HCT116 (cell line): ENCODE results near the gene H2AZ1. TPM values are rescaled to one million over a fixed set of nuclear protein-coding genes. Genes with fewer than 3 reads are reported as not detected.

Experiments
- ATAC-seq: fragments of 200-7000 bp; cut with Tn5 transposase; 2 replicates; pipeline ENCODE4 v1.9.1; 2020; ENCODE audit warnings: mild to moderate bottlenecking, moderate library complexity
- BruUV-seq: library from RNA; stranded (reverse); fragments of 400-500 nt; replicated peaks from 2 replicates; lab custom pipeline; 2021; lab: Mats Ljungman, UMichigan
- CTCF ChIA-PET: fragments of 300-600 bp; sonication (Branson Sonifier 250); formaldehyde crosslinking; loops from one replicate; lab custom pipeline; 2021; ENCODE audit warnings: antibody characterized with exemption; lab: Charles Lee
- POLR2A ChIA-PET: fragments of 300-600, 350-600 bp; sonication (Branson Sonifier 250); formaldehyde crosslinking; loops from one replicate; lab custom pipeline; 2021; ENCODE audit warnings: antibody characterized with exemption; lab: Charles Lee
- RAD21 ChIA-PET, 2 experiments: fragments of 300-600 bp; sonication (Branson Sonifier 250); formaldehyde crosslinking; loops; one replicate each; lab custom pipeline; 2023; ENCODE audit warnings: low total read pairs in 2 of 2; ENCODE audit not compliant: uncharacterized antibody in 2 of 2, unreplicated experiment in 2 of 2, low non-redundant PET in 1 of 2; lab: Charles Lee
- DNase-seq: peaks from one replicate; pipeline ENCODE4 v3.0.0-alpha.2; 2010; ENCODE audit warnings: low read depth, low spot score
- H2AFZ ChIP-seq: fragments of 200-600 bp; shearing (Covaris generic), sonication (generic); 2 replicates; pipeline ENCODE4 v1.6.1; 2017; ENCODE audit warnings: low read depth, mixed run types, mixed read lengths, antibody characterized with exemption, low read length; ENCODE audit not compliant: poor library complexity, severe bottlenecking
- H3K27ac ChIP-seq: 2 replicates; pipeline ENCODE4 v1.5.1; 2012; ENCODE audit warnings: low read depth, low read length
- H3K27me3 ChIP-seq: fragments of 200-600 bp; sonication (generic); 2 replicates; pipeline ENCODE4 v1.6.1; 2016; ENCODE audit warnings: mixed run types, low read length, mixed read lengths; ENCODE audit not compliant: insufficient read depth
- H3K36me3 ChIP-seq, 2 experiments: fragments of 200-500 bp in 1 of 2; fragments of 200-600 bp in 1 of 2; sonication (Bioruptor generic) in 1 of 2; sonication (generic) in 1 of 2; 2 replicates each; pipeline versions ENCODE4 v1.5.1 to v1.6.1; 2014 to 2016; ENCODE audit warnings: low read length in 2 of 2, inconsistent platforms in 1 of 2, mixed read lengths in 1 of 2, mixed run types in 1 of 2; ENCODE audit not compliant: insufficient read depth in 2 of 2, control insufficient read depth in 1 of 2
- H3K4me1 ChIP-seq, 2 experiments: fragments of 200-600 bp in 1 of 2; sonication (generic) in 1 of 2; 2 replicates each; pipeline versions ENCODE4 v1.5.1 to v1.6.1; 2012 to 2017; ENCODE audit warnings: low read length in 2 of 2, inconsistent platforms in 1 of 2, mild to moderate bottlenecking in 1 of 2, mixed read lengths in 1 of 2, mixed run types in 1 of 2, moderate library complexity in 1 of 2; ENCODE audit not compliant: insufficient read depth in 2 of 2, control insufficient read depth in 1 of 2
- H3K4me2 ChIP-seq: fragments of 200-600 bp; sonication (generic); 2 replicates; pipeline ENCODE4 v1.6.1; 2017; ENCODE audit warnings: mixed run types, low read length, mixed read lengths
- H3K4me3 ChIP-seq, 2 experiments: fragments of 200-600 bp in 1 of 2; sonication (generic) in 1 of 2; replicated peaks in 1 of 2; 2 replicates each; pipeline ENCODE4 v1.5.1; 2011 to 2016; ENCODE audit warnings: low read length in 2 of 2, control low read depth in 1 of 2, low read depth in 1 of 2, mild to moderate bottlenecking in 1 of 2, mixed read lengths in 1 of 2, mixed run types in 1 of 2
- H3K79me2 ChIP-seq: fragments of 200-600 bp; sonication (generic); 2 replicates; pipeline ENCODE4 v1.6.1; 2017; ENCODE audit warnings: mild to moderate bottlenecking, mixed run types, low read length, moderate library complexity, mixed read lengths; ENCODE audit not compliant: insufficient read depth
- H3K9ac ChIP-seq: fragments of 200-600 bp; sonication (generic); 2 replicates; pipeline ENCODE4 v1.6.1; 2016; ENCODE audit warnings: low read length, mixed read lengths
- H3K9me2 ChIP-seq: fragments of 200-600 bp; sonication (generic), shearing (Covaris generic); 2 replicates; pipeline ENCODE4 v1.6.1; 2017; ENCODE audit warnings: mixed run types, mild to moderate bottlenecking, moderate library complexity; ENCODE audit not compliant: insufficient read depth
- H3K9me3 ChIP-seq, 2 experiments: fragments of 200-500 bp in 1 of 2; fragments of 200-600 bp in 1 of 2; sonication (Bioruptor generic) in 1 of 2; sonication (generic) in 1 of 2; 2 replicates each; pipeline ENCODE4 v1.6.1; 2014 to 2017; ENCODE audit warnings: low read length in 2 of 2, mixed read lengths in 2 of 2, inconsistent platforms in 1 of 2, low read depth in 1 of 2, mild to moderate bottlenecking in 1 of 2, mixed run types in 1 of 2, moderate library complexity in 1 of 2; ENCODE audit not compliant: control insufficient read depth in 1 of 2, insufficient read depth in 1 of 2
- H4K20me1 ChIP-seq: fragments of 200-600 bp; sonication (generic), shearing (Covaris generic); 2 replicates; pipeline ENCODE4 v1.6.1; 2017; ENCODE audit warnings: mixed run types, mild to moderate bottlenecking, moderate library complexity; ENCODE audit not compliant: insufficient read depth
- CBX3 ChIP-seq: IDR thresholded peaks from 2 replicates; pipeline ENCODE4 v1.6.1; 2012; ENCODE audit warnings: low read depth
- CEBPB ChIP-seq: IDR thresholded peaks from 2 replicates; pipeline ENCODE4 v1.6.1; 2012; ENCODE audit warnings: low read depth
- EGR1 ChIP-seq: IDR thresholded peaks from 2 replicates; pipeline ENCODE4 v1.6.1; 2012; ENCODE audit warnings: low read depth
- EZH2 ChIP-seq: fragments of 200-600 bp; sonication (generic); IDR thresholded peaks from 2 replicates; pipeline ENCODE4 v1.6.1; 2017; ENCODE audit warnings: antibody characterized with exemption, mixed run types
- FOSL1 ChIP-seq: IDR thresholded peaks from 2 replicates; pipeline ENCODE4 v1.6.1; 2012; ENCODE audit warnings: low read depth
- JUND ChIP-seq: IDR thresholded peaks from 2 replicates; pipeline ENCODE4 v1.6.1; 2012
- POLR2A ChIP-seq: IDR thresholded peaks from 2 replicates; pipeline ENCODE4 v1.7.0; 2011; ENCODE audit warnings: borderline replicate concordance; ENCODE audit not compliant: insufficient read depth, insufficient read length; ENCODE audit errors: extremely low read depth
- POLR2AphosphoS5 ChIP-seq: IDR thresholded peaks from 2 replicates; pipeline ENCODE4 v1.6.1; 2011; ENCODE audit warnings: mild to moderate bottlenecking, low read depth, low read length, moderate library complexity
- RAD21 ChIP-seq: IDR thresholded peaks from 2 replicates; pipeline ENCODE4 v1.6.1; 2012; ENCODE audit warnings: low read depth, mild to moderate bottlenecking
- SIN3A ChIP-seq: IDR thresholded peaks from 2 replicates; pipeline ENCODE4 v1.6.1; 2012; ENCODE audit warnings: low read depth
- SP1 ChIP-seq: IDR thresholded peaks from 2 replicates; pipeline ENCODE4 v1.6.1; 2012; ENCODE audit warnings: low read depth
- SRF ChIP-seq: IDR thresholded peaks from 2 replicates; pipeline ENCODE4 v1.6.1; 2012; ENCODE audit warnings: low read depth
- TCF7L2 ChIP-seq: IDR thresholded peaks from 2 replicates; pipeline ENCODE4 v1.7.0; 2011; ENCODE audit warnings: borderline replicate concordance, inconsistent platforms; ENCODE audit not compliant: insufficient read depth, insufficient read length; ENCODE audit errors: extremely low read depth
- YY1 ChIP-seq: IDR thresholded peaks from 2 replicates; pipeline ENCODE4 v1.6.1; 2011; ENCODE audit warnings: low read length, low read depth, moderate library complexity, mild to moderate bottlenecking; ENCODE audit not compliant: insufficient replicate concordance; ENCODE audit errors: extremely low read depth
- ZFX ChIP-seq: fragments of 450-650 bp; IDR thresholded peaks from 2 replicates; pipeline ENCODE4 v1.6.1; 2017
- ZNF274 ChIP-seq: fragments of 200-500 bp; sonication (Bioruptor generic); IDR thresholded peaks from 2 replicates; pipeline ENCODE4 v1.6.1; 2014; ENCODE audit warnings: mild to moderate bottlenecking, low read depth, low read length, inconsistent platforms
- intact Hi-C: fragments of 100-400 bp; cut with micrococcal nuclease; formaldehyde crosslinking; loops from 2 replicates; pipeline ENCODE4 v1.10.0; 2022
- total RNA-seq: library from RNA; stranded (reverse); gene quantifications from one replicate; pipeline ENCODE4 v1.2.1, GENCODE V29; 2021; ENCODE audit not compliant: unreplicated experiment
- TF ChIP-seq, protein P1 (sequence below): IDR thresholded peaks from 2 replicates; pipeline ENCODE4 v1.6.1; 2012
- TF ChIP-seq, protein P2 (sequence below): IDR thresholded peaks from 2 replicates; pipeline ENCODE4 v1.6.1; 2011; ENCODE audit warnings: mild to moderate bottlenecking, low read length, moderate library complexity; ENCODE audit not compliant: insufficient replicate concordance; ENCODE audit errors: extremely low read depth
- TF ChIP-seq, protein P3 (sequence below), 3 experiments: fragments of 200-600 bp in 1 of 3; sonication (generic) in 1 of 3; IDR thresholded peaks in 2 of 3; conservative IDR thresholded peaks in 1 of 3; 2 replicates each; pipeline ENCODE4 v1.5.1; 2012 to 2017; ENCODE audit warnings: low read depth in 2 of 3, low read length in 2 of 3, antibody characterized with exemption in 1 of 3, borderline replicate concordance in 1 of 3, control low read depth in 1 of 3, mild to moderate bottlenecking in 1 of 3, mixed read lengths in 1 of 3, mixed run types in 1 of 3, moderate library complexity in 1 of 3; ENCODE audit not compliant: insufficient read depth in 1 of 3
- TF ChIP-seq, protein P4 (sequence below): IDR thresholded peaks from 2 replicates; pipeline ENCODE4 v1.6.1; 2012

H2AZ1 gene
- total RNA-seq, 1 experiment from 2014 or later: 839 TPM

DNA sequence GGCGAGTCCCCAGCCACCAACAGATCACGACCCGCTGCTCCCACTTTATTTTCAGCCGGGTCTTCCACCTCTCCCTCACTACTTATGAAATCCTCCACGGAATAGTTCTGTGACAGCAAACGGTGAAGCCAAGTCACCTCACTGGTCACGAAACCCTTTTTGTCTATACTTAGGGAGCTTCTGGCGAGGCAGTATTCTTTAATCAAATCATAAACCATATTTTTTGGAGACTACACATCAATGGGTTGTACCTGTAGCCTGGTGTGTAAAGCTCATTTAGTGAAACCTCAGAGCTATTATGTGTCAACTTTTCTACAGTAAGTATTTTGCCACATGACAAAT, 809 bp upstream of the H2AZ1 start:
- Histone ChIP-seq H3K4me3 (peak overlapping the region; percentile 71 to 85), H3K9me3 (no peaks in the 10 kb centered on the region), H3K36me3 (peaks cover 8 to 12% of the 10 kb centered on the region in 2 experiments; a peak in 3 of 4 replicates), H3K27me3 (no peaks in the 10 kb centered on the region), H3K4me1 (peaks cover 13 to 31% of the 10 kb centered on the region in 2 experiments; a peak in 3 of 4 replicates), H3K79me2 (peaks cover 33% of the 10 kb centered on the region), H3K4me2 (peak overlapping the region; percentile 93), H3K27ac (peak overlapping the region; percentile 60), H3K9ac (peak overlapping the region; percentile 72), H4K20me1 (peaks cover 8% of the 10 kb centered on the region; the same call in 1 of the 2 replicates), H3K9me2 (no peaks in the 10 kb centered on the region), H2AFZ (peak overlapping the region; percentile 63)
- ChIA-PET POLR2A (interaction anchor here (0.7 to 2.0 kb wide), 8 partner anchors 10 to 139 kb away, joined by 3 to 25 read pairs (median 6); partner anchors contain the start of gene LAMTOR3), CTCF (interaction anchor here (1.1 to 1.5 kb wide), 2 partner anchors 47 to 145 kb away, joined by 3 to 7 read pairs; no protein-coding TSS in a partner anchor), RAD21 (no interaction called here)
- ATAC-seq (no peak), DNase-seq (no peak)
- intact Hi-C loops: loop anchor here (2.0 kb wide), 1 partner anchor 388 kb away; no protein-coding TSS in a partner anchor
- TF ChIP-seq, protein P1, sequence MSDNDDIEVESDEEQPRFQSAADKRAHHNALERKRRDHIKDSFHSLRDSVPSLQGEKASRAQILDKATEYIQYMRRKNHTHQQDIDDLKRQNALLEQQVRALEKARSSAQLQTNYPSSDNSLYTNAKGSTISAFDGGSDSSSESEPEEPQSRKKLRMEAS: no peak
- TF ChIP-seq CBX3 (no peak), JUND (no peak), CEBPB (no peak), ZFX (no peak), SRF (no peak), EGR1 (no peak), FOSL1 (no peak), POLR2AphosphoS5 (no peak), TCF7L2 (no peak), SP1 (no peak), RAD21 (no peak), YY1 (no peak), POLR2A (no peak), EZH2 (no peak), ZNF274 (no peak), SIN3A (no peak)
- TF ChIP-seq, protein P2, sequence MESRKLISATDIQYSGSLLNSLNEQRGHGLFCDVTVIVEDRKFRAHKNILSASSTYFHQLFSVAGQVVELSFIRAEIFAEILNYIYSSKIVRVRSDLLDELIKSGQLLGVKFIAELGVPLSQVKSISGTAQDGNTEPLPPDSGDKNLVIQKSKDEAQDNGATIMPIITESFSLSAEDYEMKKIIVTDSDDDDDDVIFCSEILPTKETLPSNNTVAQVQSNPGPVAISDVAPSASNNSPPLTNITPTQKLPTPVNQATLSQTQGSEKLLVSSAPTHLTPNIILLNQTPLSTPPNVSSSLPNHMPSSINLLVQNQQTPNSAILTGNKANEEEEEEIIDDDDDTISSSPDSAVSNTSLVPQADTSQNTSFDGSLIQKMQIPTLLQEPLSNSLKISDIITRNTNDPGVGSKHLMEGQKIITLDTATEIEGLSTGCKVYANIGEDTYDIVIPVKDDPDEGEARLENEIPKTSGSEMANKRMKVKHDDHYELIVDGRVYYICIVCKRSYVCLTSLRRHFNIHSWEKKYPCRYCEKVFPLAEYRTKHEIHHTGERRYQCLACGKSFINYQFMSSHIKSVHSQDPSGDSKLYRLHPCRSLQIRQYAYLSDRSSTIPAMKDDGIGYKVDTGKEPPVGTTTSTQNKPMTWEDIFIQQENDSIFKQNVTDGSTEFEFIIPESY: no peak
- TF ChIP-seq, protein P3, sequence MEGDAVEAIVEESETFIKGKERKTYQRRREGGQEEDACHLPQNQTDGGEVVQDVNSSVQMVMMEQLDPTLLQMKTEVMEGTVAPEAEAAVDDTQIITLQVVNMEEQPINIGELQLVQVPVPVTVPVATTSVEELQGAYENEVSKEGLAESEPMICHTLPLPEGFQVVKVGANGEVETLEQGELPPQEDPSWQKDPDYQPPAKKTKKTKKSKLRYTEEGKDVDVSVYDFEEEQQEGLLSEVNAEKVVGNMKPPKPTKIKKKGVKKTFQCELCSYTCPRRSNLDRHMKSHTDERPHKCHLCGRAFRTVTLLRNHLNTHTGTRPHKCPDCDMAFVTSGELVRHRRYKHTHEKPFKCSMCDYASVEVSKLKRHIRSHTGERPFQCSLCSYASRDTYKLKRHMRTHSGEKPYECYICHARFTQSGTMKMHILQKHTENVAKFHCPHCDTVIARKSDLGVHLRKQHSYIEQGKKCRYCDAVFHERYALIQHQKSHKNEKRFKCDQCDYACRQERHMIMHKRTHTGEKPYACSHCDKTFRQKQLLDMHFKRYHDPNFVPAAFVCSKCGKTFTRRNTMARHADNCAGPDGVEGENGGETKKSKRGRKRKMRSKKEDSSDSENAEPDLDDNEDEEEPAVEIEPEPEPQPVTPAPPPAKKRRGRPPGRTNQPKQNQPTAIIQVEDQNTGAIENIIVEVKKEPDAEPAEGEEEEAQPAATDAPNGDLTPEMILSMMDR (IDR thresholded peaks at IDR 0.05 in 2 of 3, conservative IDR thresholded peaks at IDR 0.05 in 1 of 3; ENCODE audit: borderline replicate concordance in 1 of 3, insufficient read depth in 1 of 3, low read depth in 2 of 3, low read length in 2 of 3): no peak
- TF ChIP-seq, protein P4, sequence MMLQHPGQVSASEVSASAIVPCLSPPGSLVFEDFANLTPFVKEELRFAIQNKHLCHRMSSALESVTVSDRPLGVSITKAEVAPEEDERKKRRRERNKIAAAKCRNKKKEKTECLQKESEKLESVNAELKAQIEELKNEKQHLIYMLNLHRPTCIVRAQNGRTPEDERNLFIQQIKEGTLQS: no peak
- TF ChIP-seq, all 23 proteins: peak for 0
- BruUV-seq: TSS peak; percentile 58
